HCT116 (cell line): ENCODE measurements around the gene SBNO2. TPM values are rescaled to one million over a fixed set of nuclear protein-coding genes. Genes with fewer than 3 reads are reported as not detected.
A peak's percentile ranks its signal among the peaks of the same experiment; 100 is the strongest.

Experiments used
- ATAC-seq: fragments of 200-7000 bp; cut with Tn5 transposase; 2 replicates; pipeline ENCODE4 v1.9.1; 2020; ENCODE audit warnings: mild to moderate bottlenecking, moderate library complexity
- BruUV-seq: library from RNA; stranded (reverse); fragments of 400-500 nt; replicated peaks from 2 replicates; lab custom pipeline; 2021; lab: Mats Ljungman, UMichigan
- CTCF ChIA-PET: fragments of 300-600 bp; sonication (Branson Sonifier 250); formaldehyde crosslinking; loops from one replicate; lab custom pipeline; 2021; ENCODE audit warnings: antibody characterized with exemption; lab: Charles Lee
- POLR2A ChIA-PET: fragments of 300-600, 350-600 bp; sonication (Branson Sonifier 250); formaldehyde crosslinking; loops from one replicate; lab custom pipeline; 2021; ENCODE audit warnings: antibody characterized with exemption; lab: Charles Lee
- RAD21 ChIA-PET, 2 experiments: fragments of 300-600 bp; sonication (Branson Sonifier 250); formaldehyde crosslinking; loops; one replicate each; lab custom pipeline; 2023; ENCODE audit warnings: low total read pairs in 2 of 2; ENCODE audit not compliant: uncharacterized antibody in 2 of 2, unreplicated experiment in 2 of 2, low non-redundant PET in 1 of 2; lab: Charles Lee
- DNase-seq: peaks from one replicate; pipeline ENCODE4 v3.0.0-alpha.2; 2010; ENCODE audit warnings: low read depth, low spot score
- H2AFZ ChIP-seq: fragments of 200-600 bp; shearing (Covaris generic), sonication (generic); 2 replicates; pipeline ENCODE4 v1.6.1; 2017; ENCODE audit warnings: low read depth, mixed run types, mixed read lengths, antibody characterized with exemption, low read length; ENCODE audit not compliant: poor library complexity, severe bottlenecking
- H3K27ac ChIP-seq: 2 replicates; pipeline ENCODE4 v1.5.1; 2012; ENCODE audit warnings: low read depth, low read length
- H3K27me3 ChIP-seq: fragments of 200-600 bp; sonication (generic); 2 replicates; pipeline ENCODE4 v1.6.1; 2016; ENCODE audit warnings: mixed run types, low read length, mixed read lengths; ENCODE audit not compliant: insufficient read depth
- H3K36me3 ChIP-seq, 2 experiments: fragments of 200-500 bp in 1 of 2; fragments of 200-600 bp in 1 of 2; sonication (Bioruptor generic) in 1 of 2; sonication (generic) in 1 of 2; 2 replicates each; pipeline versions ENCODE4 v1.5.1 to v1.6.1; 2014 to 2016; ENCODE audit warnings: low read length in 2 of 2, inconsistent platforms in 1 of 2, mixed read lengths in 1 of 2, mixed run types in 1 of 2; ENCODE audit not compliant: insufficient read depth in 2 of 2, control insufficient read depth in 1 of 2
- H3K4me1 ChIP-seq, 2 experiments: fragments of 200-600 bp in 1 of 2; sonication (generic) in 1 of 2; 2 replicates each; pipeline versions ENCODE4 v1.5.1 to v1.6.1; 2012 to 2017; ENCODE audit warnings: low read length in 2 of 2, inconsistent platforms in 1 of 2, mild to moderate bottlenecking in 1 of 2, mixed read lengths in 1 of 2, mixed run types in 1 of 2, moderate library complexity in 1 of 2; ENCODE audit not compliant: insufficient read depth in 2 of 2, control insufficient read depth in 1 of 2
- H3K4me2 ChIP-seq: fragments of 200-600 bp; sonication (generic); 2 replicates; pipeline ENCODE4 v1.6.1; 2017; ENCODE audit warnings: mixed run types, low read length, mixed read lengths
- H3K4me3 ChIP-seq, 2 experiments: fragments of 200-600 bp in 1 of 2; sonication (generic) in 1 of 2; replicated peaks in 1 of 2; 2 replicates each; pipeline ENCODE4 v1.5.1; 2011 to 2016; ENCODE audit warnings: low read length in 2 of 2, control low read depth in 1 of 2, low read depth in 1 of 2, mild to moderate bottlenecking in 1 of 2, mixed read lengths in 1 of 2, mixed run types in 1 of 2
- H3K79me2 ChIP-seq: fragments of 200-600 bp; sonication (generic); 2 replicates; pipeline ENCODE4 v1.6.1; 2017; ENCODE audit warnings: mild to moderate bottlenecking, mixed run types, low read length, moderate library complexity, mixed read lengths; ENCODE audit not compliant: insufficient read depth
- H3K9ac ChIP-seq: fragments of 200-600 bp; sonication (generic); 2 replicates; pipeline ENCODE4 v1.6.1; 2016; ENCODE audit warnings: low read length, mixed read lengths
- H3K9me2 ChIP-seq: fragments of 200-600 bp; sonication (generic), shearing (Covaris generic); 2 replicates; pipeline ENCODE4 v1.6.1; 2017; ENCODE audit warnings: mixed run types, mild to moderate bottlenecking, moderate library complexity; ENCODE audit not compliant: insufficient read depth
- H3K9me3 ChIP-seq, 2 experiments: fragments of 200-500 bp in 1 of 2; fragments of 200-600 bp in 1 of 2; sonication (Bioruptor generic) in 1 of 2; sonication (generic) in 1 of 2; 2 replicates each; pipeline ENCODE4 v1.6.1; 2014 to 2017; ENCODE audit warnings: low read length in 2 of 2, mixed read lengths in 2 of 2, inconsistent platforms in 1 of 2, low read depth in 1 of 2, mild to moderate bottlenecking in 1 of 2, mixed run types in 1 of 2, moderate library complexity in 1 of 2; ENCODE audit not compliant: control insufficient read depth in 1 of 2, insufficient read depth in 1 of 2
- H4K20me1 ChIP-seq: fragments of 200-600 bp; sonication (generic), shearing (Covaris generic); 2 replicates; pipeline ENCODE4 v1.6.1; 2017; ENCODE audit warnings: mixed run types, mild to moderate bottlenecking, moderate library complexity; ENCODE audit not compliant: insufficient read depth
- CTCF ChIP-seq, 3 experiments: fragments of 200-600 bp in 1 of 3; sonication (generic) in 1 of 3; IDR thresholded peaks in 2 of 3; conservative IDR thresholded peaks in 1 of 3; 2 replicates each; pipeline ENCODE4 v1.5.1; 2012 to 2017; ENCODE audit warnings: low read depth in 2 of 3, low read length in 2 of 3, antibody characterized with exemption in 1 of 3, borderline replicate concordance in 1 of 3, control low read depth in 1 of 3, mild to moderate bottlenecking in 1 of 3, mixed read lengths in 1 of 3, mixed run types in 1 of 3, moderate library complexity in 1 of 3; ENCODE audit not compliant: insufficient read depth in 1 of 3
- MAX ChIP-seq: IDR thresholded peaks from 2 replicates; pipeline ENCODE4 v1.6.1; 2012
- POLR2AphosphoS5 ChIP-seq: IDR thresholded peaks from 2 replicates; pipeline ENCODE4 v1.6.1; 2011; ENCODE audit warnings: mild to moderate bottlenecking, low read depth, low read length, moderate library complexity
- REST ChIP-seq: IDR thresholded peaks from 2 replicates; pipeline ENCODE4 v1.6.1; 2012; ENCODE audit warnings: low read depth
- ZFX ChIP-seq: fragments of 450-650 bp; IDR thresholded peaks from 2 replicates; pipeline ENCODE4 v1.6.1; 2017
- intact Hi-C: fragments of 100-400 bp; cut with micrococcal nuclease; formaldehyde crosslinking; loops from 2 replicates; pipeline ENCODE4 v1.10.0; 2022
- total RNA-seq: library from RNA; stranded (reverse); gene quantifications from one replicate; pipeline ENCODE4 v1.2.1, GENCODE V29; 2021; ENCODE audit not compliant: unreplicated experiment

The SBNO2 gene
- total RNA-seq, 1 experiment from 2014 or later = 66.4 TPM

- H3K27me3 ChIP-seq = no peaks in the 10 kb centered on the region
- H4K20me1 ChIP-seq = no peaks in the 10 kb centered on the region
- no peak overlapping the region for H2AFZ ChIP-seq
- 0 out of 4 replicates have a peak, but pooled peaks cover 0 to 3% of the 10 kb centered on the region in 2 experiments for H3K36me3 ChIP-seq
- CTCF ChIA-PET = interaction anchor here (1.3 kb wide), 1 partner anchor 24 kb away, joined by 3 read pairs; no protein-coding TSS in a partner anchor
- POLR2A ChIA-PET = interaction anchor here (2.0 to 2.3 kb wide), 2 partner anchors 15 to 46 kb away, joined by 6 to 7 read pairs; partner anchors contain the start of gene RNU6-2
- H3K9ac ChIP-seq = peak overlapping the region; percentile 92
- no TSS peak for BruUV-seq
- DNase-seq (no peak), ATAC-seq (no peak)
- H3K9me3 ChIP-seq = no peaks in the 10 kb centered on the region
- H3K4me1 ChIP-seq = peaks cover 34 to 68% of the 10 kb centered on the region in 2 experiments
- no peaks in the 10 kb centered on the region for H3K9me2 ChIP-seq
- RAD21 ChIA-PET = no interaction called here
- intact Hi-C loops = no loop called here
- TF ChIP-seq REST = no peak
- peak overlapping the region; percentile 64 to 78 for H3K4me3 ChIP-seq
- peaks cover 26% of the 10 kb centered on the region; the same call in 1 of the 2 replicates for H3K79me2 ChIP-seq
- peak overlapping the region; percentile 100 for H3K27ac ChIP-seq
- H3K4me2 ChIP-seq = peak overlapping the region; percentile 94
Measured at GRCh38 chr19:1067341-1067957, 106.6 kb downstream of the SBNO2 start.

- ChIA-PET POLR2A (interaction anchor here (1.4 to 2.4 kb wide), 4 partner anchors 8 to 200 kb away, joined by 3 to 8 read pairs (median 6); partner anchors contain the start of gene RNU6-2), CTCF (interaction anchor here (0.6 to 1.3 kb wide), 2 partner anchors 24 to 180 kb away, joined by 3 to 4 read pairs; no protein-coding TSS in a partner anchor), RAD21 (no interaction called here)
- peak within 1 kb of the TSS; percentile 94 for H3K4me2 ChIP-seq
- DNase-seq (no peak), ATAC-seq (peak; percentile 24)
- H3K36me3 ChIP-seq = 0 out of 4 replicates have a peak, but pooled peaks cover 0 to 3% of the 10 kb centered on the region in 2 experiments
- H3K27me3 ChIP-seq = no peaks in the 10 kb centered on the region
- TF ChIP-seq MAX (peak; percentile 75; the same call in 1 of the 2 replicates), POLR2AphosphoS5 (peak; percentile 31; the same call in 1 of the 2 replicates), CTCF (IDR thresholded peaks at IDR 0.05 in 2 of 3, conservative IDR thresholded peaks at IDR 0.05 in 1 of 3; ENCODE audit: borderline replicate concordance in 1 of 3, insufficient read depth in 1 of 3, low read depth in 2 of 3, low read length in 2 of 3) (no peak), ZFX (0 out of 2 replicates have a peak, but pooled peaks have one; percentile 12)
- no TSS peak for BruUV-seq
- H2AFZ ChIP-seq = no peak within 1 kb of the TSS
- H3K9me3 ChIP-seq = no peaks in the 10 kb centered on the region
- intact Hi-C loops = no loop called here
- H4K20me1 ChIP-seq = no peaks in the 10 kb centered on the region
- peak within 1 kb of the TSS; percentile 92 for H3K9ac ChIP-seq
- H3K9me2 ChIP-seq = no peaks in the 10 kb centered on the region
- H3K27ac ChIP-seq = peak within 1 kb of the TSS; percentile 100
- H3K4me1 ChIP-seq = peaks cover 36 to 71% of the 10 kb centered on the region in 2 experiments
- H3K4me3 ChIP-seq = peak within 1 kb of the TSS; percentile 64 to 78
- peaks cover 26% of the 10 kb centered on the region; the same call in 1 of the 2 replicates for H3K79me2 ChIP-seq
Measured at GRCh38 chr19:1066748-1067340, 107.2 kb downstream of the SBNO2 start, which contains the start of gene ARHGAP45. ARHGAP45 (plus strand) TSS chr19:1067167; CDS start chr19:1067406, 239 bp downstream.
